Heart left ventricle (tissue), 16 donors: ENCODE measurements around the gene CAV2. TPM values are rescaled to one million over a fixed set of nuclear protein-coding genes. Genes with fewer than 3 reads are reported as not detected.

Experiments
- ATAC-seq, 4 donors: fragments of 200-7000 bp; cut with Tn5 transposase; one replicate each; pipeline ENCODE4 v1.9.1; 2020 to 2022; ENCODE audit warnings: moderate library complexity in 4 of 4, mild to moderate bottlenecking in 3 of 4, moderate number of reproducible peaks in 1 of 4
- DNase-seq, 5 donors: peaks; one replicate each; pipeline ENCODE4 v3.0.0-alpha.2; 2020
- H3K27ac ChIP-seq, 12 donors: fragments of 200-600 bp; sonication (generic) in 4 of 12; one replicate each; pipeline versions ENCODE4 v1.5.0 to v1.8.0; 2016 to 2022; ENCODE audit warnings: mild to moderate bottlenecking in 2 of 12
- H3K27me3 ChIP-seq, 9 donors: fragments of 200-600 bp; sonication (generic) in 2 of 9; one replicate each; pipeline versions ENCODE4 v1.5.1 to v1.8.0; 2016 to 2022; ENCODE audit warnings: mild to moderate bottlenecking in 3 of 9
- H3K36me3 ChIP-seq, 9 donors: fragments of 200-600 bp; sonication (generic) in 2 of 9; one replicate each; pipeline versions ENCODE4 v1.5.0 to v1.8.0; 2018 to 2022; ENCODE audit warnings: mild to moderate bottlenecking in 2 of 9
- H3K4me1 ChIP-seq, 12 donors: fragments of 200-600 bp; sonication (generic) in 4 of 12; one replicate each; pipeline versions ENCODE4 v1.5.0 to v1.8.0; 2016 to 2022; ENCODE audit warnings: mild to moderate bottlenecking in 3 of 12
- H3K4me3 ChIP-seq, 12 donors: fragments of 200-600 bp; sonication (generic) in 4 of 12; one replicate each; pipeline versions ENCODE4 v1.5.0 to v1.8.0; 2017 to 2022; ENCODE audit warnings: mild to moderate bottlenecking in 9 of 12, moderate library complexity in 4 of 12
- H3K9me3 ChIP-seq, 12 donors: fragments of 200-600 bp; sonication (generic) in 4 of 12; one replicate each; pipeline versions ENCODE4 v1.5.0 to v1.8.0; 2016 to 2022; ENCODE audit warnings: mild to moderate bottlenecking in 1 of 12
- CTCF ChIP-seq, 12 donors: fragments of 200-600 bp; sonication (generic) in 4 of 12; IDR thresholded peaks; one replicate each; pipeline versions ENCODE4 v1.5.0 to v1.8.0; 2018 to 2022; ENCODE audit warnings: antibody characterized with exemption in 12 of 12, mild to moderate bottlenecking in 5 of 12
- POLR2A ChIP-seq, 2 donors: fragments of 450-650 bp; IDR thresholded peaks; one replicate each; pipeline ENCODE4 v1.6.1; 2017; ENCODE audit warnings: antibody characterized with exemption in 2 of 2, mild to moderate bottlenecking in 2 of 2, moderate library complexity in 2 of 2
- WGBS, 4 donors: extraction: QIAGEN DNeasy Blood & Tissue Kit in 2 of 4; methylation state at CpG; one replicate each; pipeline versions ENCODE4 v1.1.5 to v1.1.7; 2013 to 2018; 5-methylcytosine and 5-hydroxymethylcytosine counted together
- intact Hi-C, 10 donors: fragments of 100-400 bp; cut with DNase I; formaldehyde crosslinking; loops; one replicate each; pipeline versions ENCODE4 v1.11.1 to v1.14.2; 2022
- polyA plus RNA-seq, 2 donors: library from polyadenylated mRNA; stranded (reverse); fragments of 200-250 nt; gene quantifications; one replicate each; pipeline ENCODE4 v1.2.3, GENCODE V29; 2013
- total RNA-seq, 9 donors: library from RNA; depleted of rRNA in 2 of 9; stranded (reverse); fragments of >200 nt in 2 of 9; fragmentation: NEBNext Ultra II Directional in 3 of 9; extraction: Animal tissue kit (Norgen Biotek cat#: 25700) in 3 of 9; gene quantifications; one replicate each; pipeline versions ENCODE4 v1.1.0 to v1.2.4, GENCODE V29; 2016 to 2023
- donor health status: ischemic (EF 13 %, LVEDD 7.1; RV severe dilation, severe dysfunction).
- donor health status: healthy with polysubstance abuse.
- donor health status: DM: no; HTN: yes; CAD: no.
- donor health status: DM: no; HTN: no; CAD: no.
- donor health status: ischemic (EF 25% LVEDD 6.9; RV normal size, moderate dysfunction).
- donor health status: ischemic (EF 25% LVEDD 5.7; RV mildly dilated, moderate dysfunction).
- donor health status: healthy.
- donor health status: DM: yes; HTN: yes; CAD: no.
- donor health status: ischemic (EF 35%, LVEDD 5.7; RV mildly dilated, moderate dysfunction).
- donor health status: nonischemic (EF 11% LVEDD 7.7; RV severe dilation, severe dysfunction).
- donor health status: DM: yes; HTN: yes; CAD: no.
- donor health status: PGD.
- donor health status: ischemic (EF 29% LVEDD 5.4; RV normal size, mild dysfunction).
- donor health status: nonischemic (EF 23%, LVEDD 6.1; RV moderate dilation, normal function).

Gene CAV2
- total and polyA plus RNA-seq, 11 donors, result 66.3 to 345 (median 236) TPM

GRCh38 chr7:116463956-116464355 lies 35.6 kb upstream of the CAV2 start:
- intact Hi-C loops, result no loop called here

GRCh38 chr7:116464375-116464774 lies 35.2 kb upstream of the CAV2 start:
- peaks cover 0 to 21% (median 8%) of the 10 kb centered on the region in 12 donors for H3K4me1 ChIP-seq
- no peak for DNase-seq
- no peak for ATAC-seq
- 93 to 98% (median 96%) methylated on average over 4 of the region's 4 CpGs for WGBS, 4 donors
- no peaks in the 10 kb centered on the region for H3K9me3 ChIP-seq
- intact Hi-C loops, result no loop called here
- no peaks in the 10 kb centered on the region for H3K27me3 ChIP-seq
- no peak overlapping the region for H3K4me3 ChIP-seq
- no peak overlapping the region for H3K27ac ChIP-seq
- H3K36me3 ChIP-seq, result no peaks in the 10 kb centered on the region
- TF ChIP-seq CTCF (IDR thresholded peaks at IDR 0.05), result no peak
- TF ChIP-seq POLR2A (IDR thresholded peaks at IDR 0.05), result no peak

More at GRCh38 chr7:116463956-116464355, 35.6 kb upstream of the CAV2 start:
- Histone ChIP-seq H3K27ac (no peak overlapping the region), H3K4me3 (no peak overlapping the region), H3K36me3 (no peaks in the 10 kb centered on the region), H3K9me3 (no peaks in the 10 kb centered on the region), H3K4me1 (peaks cover 0 to 21% (median 10%) of the 10 kb centered on the region in 12 donors), H3K27me3 (no peaks in the 10 kb centered on the region)
- ATAC-seq (no peak), DNase-seq (no peak)
- 96 to 97% (median 97%) methylated on average over 4 of the region's 4 CpGs for WGBS, 4 donors
- no peak for TF ChIP-seq POLR2A (IDR thresholded peaks at IDR 0.05)
- no peak for TF ChIP-seq CTCF (IDR thresholded peaks at IDR 0.05)

GRCh38 chr7:116465125-116465524 lies 34.4 kb upstream of the CAV2 start:
- Histone ChIP-seq H3K4me3 (no peak overlapping the region), H3K27me3 (no peaks in the 10 kb centered on the region), H3K9me3 (no peaks in the 10 kb centered on the region), H3K36me3 (no peaks in the 10 kb centered on the region), H3K27ac (no peak overlapping the region), H3K4me1 (peaks cover 0 to 21% (median 8%) of the 10 kb centered on the region in 12 donors)
- TF ChIP-seq POLR2A (IDR thresholded peaks at IDR 0.05), result no peak
- no peak for TF ChIP-seq CTCF (IDR thresholded peaks at IDR 0.05)
- DNase-seq (no peak), ATAC-seq (no peak)
- WGBS, 4 donors, result 94 to 98% (median 97%) methylated on average over 2 of the region's 2 CpGs
- intact Hi-C loops, result no loop called here

- H3K9me3 ChIP-seq, result no peaks in the 10 kb centered on the region
- no peaks in the 10 kb centered on the region for H3K36me3 ChIP-seq
- WGBS, 4 donors, result 57 to 63% (median 62%) methylated on average over 2 of the region's 2 CpGs
- H3K27ac ChIP-seq, result no peak overlapping the region
- intact Hi-C loops, result no loop called here
- H3K4me1 ChIP-seq, result peaks cover 0 to 21% (median 7%) of the 10 kb centered on the region in 12 donors
- TF ChIP-seq CTCF (IDR thresholded peaks at IDR 0.05) (no peak), POLR2A (IDR thresholded peaks at IDR 0.05) (no peak)
- H3K27me3 ChIP-seq, result no peaks in the 10 kb centered on the region
- no peak for DNase-seq
- no peak for ATAC-seq
- H3K4me3 ChIP-seq, result no peak overlapping the region
Observed at GRCh38 chr7:116468534-116468933, 31.0 kb upstream of the CAV2 start.
